Panc1 (cell line): Measurements from ENCODE around the gene SCYL1.

ENCODE experiments used
- CTCF ChIP-seq: fragments of 450-650 bp; IDR thresholded peaks from 2 replicates; pipeline ENCODE4 v1.5.1; 2017; ENCODE audit warnings: mild to moderate bottlenecking
- POLR2AphosphoS5 ChIP-seq: IDR thresholded peaks from 2 replicates; pipeline ENCODE4 v1.6.1; 2012; ENCODE audit warnings: mild to moderate bottlenecking, low read depth, low read length, moderate library complexity
- REST ChIP-seq, 2 experiments: IDR thresholded peaks; 2 replicates each; pipeline ENCODE4 v1.6.1; 2011 to 2012; ENCODE audit warnings: low read depth in 2 of 2, control low read depth in 1 of 2, low read length in 1 of 2, mild to moderate bottlenecking in 1 of 2, moderate library complexity in 1 of 2; ENCODE audit not compliant: insufficient read depth in 1 of 2

GRCh38 chr11:65557280-65558001 lies 32.6 kb downstream of the SCYL1 start:
- TF ChIP-seq CTCF (no peak), REST (IDR thresholded peaks at IDR 0.05; ENCODE audit: insufficient read depth in 1 of 2, low read depth in 2 of 2, low read length in 1 of 2) (no peak), POLR2AphosphoS5 (no peak)
